SH-SY5Y (cell line): ENCODE measurements around the gene CFAP299.

Source experiments
- GATA2 ChIP-seq: IDR thresholded peaks from 2 replicates; pipeline ENCODE4 v1.6.1; 2011; ENCODE audit warnings: mild to moderate bottlenecking, low read depth, low read length
- GATA3 ChIP-seq: IDR thresholded peaks from 2 replicates; pipeline ENCODE4 v1.6.1; 2011; ENCODE audit warnings: low read depth, mild to moderate bottlenecking, low read length, moderate library complexity

- TF ChIP-seq GATA2 (no peak), GATA3 (no peak)
Measured at GRCh38 chr4:80568891-80569290, 233.4 kb downstream of the CFAP299 start.
